Astrocyte (in vitro differentiated cells and primary cell): ENCODE data around the gene KIAA1671.

Source experiments
- EZH2 ChIP-seq: IDR thresholded peaks from 2 replicates; pipeline ENCODE4 v1.6.1; 2012; ENCODE audit warnings: mild to moderate bottlenecking, low read length, inconsistent platforms; ENCODE audit not compliant: insufficient read depth
- TF ChIP-seq, protein P1 (sequence below): IDR thresholded peaks from 2 replicates; pipeline ENCODE4 v1.5.1; 2011; ENCODE audit warnings: low read depth, mild to moderate bottlenecking, inconsistent platforms, low read length, moderate library complexity; ENCODE audit not compliant: insufficient read depth

GRCh38 chr22:24952837-24953383 is 394 bp downstream of the KIAA1671 start:
- TF ChIP-seq, protein P1, sequence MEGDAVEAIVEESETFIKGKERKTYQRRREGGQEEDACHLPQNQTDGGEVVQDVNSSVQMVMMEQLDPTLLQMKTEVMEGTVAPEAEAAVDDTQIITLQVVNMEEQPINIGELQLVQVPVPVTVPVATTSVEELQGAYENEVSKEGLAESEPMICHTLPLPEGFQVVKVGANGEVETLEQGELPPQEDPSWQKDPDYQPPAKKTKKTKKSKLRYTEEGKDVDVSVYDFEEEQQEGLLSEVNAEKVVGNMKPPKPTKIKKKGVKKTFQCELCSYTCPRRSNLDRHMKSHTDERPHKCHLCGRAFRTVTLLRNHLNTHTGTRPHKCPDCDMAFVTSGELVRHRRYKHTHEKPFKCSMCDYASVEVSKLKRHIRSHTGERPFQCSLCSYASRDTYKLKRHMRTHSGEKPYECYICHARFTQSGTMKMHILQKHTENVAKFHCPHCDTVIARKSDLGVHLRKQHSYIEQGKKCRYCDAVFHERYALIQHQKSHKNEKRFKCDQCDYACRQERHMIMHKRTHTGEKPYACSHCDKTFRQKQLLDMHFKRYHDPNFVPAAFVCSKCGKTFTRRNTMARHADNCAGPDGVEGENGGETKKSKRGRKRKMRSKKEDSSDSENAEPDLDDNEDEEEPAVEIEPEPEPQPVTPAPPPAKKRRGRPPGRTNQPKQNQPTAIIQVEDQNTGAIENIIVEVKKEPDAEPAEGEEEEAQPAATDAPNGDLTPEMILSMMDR = no peak
- no peak for TF ChIP-seq EZH2
